MCF 10A (cell line): ENCODE results near the gene MSI1. TPM values are rescaled to one million over a fixed set of nuclear protein-coding genes. Genes with fewer than 3 reads are reported as not detected.

Experiments used
- BruUV-seq: library from RNA; stranded (reverse); fragments of 400-500 nt; replicated peaks from 2 replicates; lab custom pipeline; 2021; lab: Mats Ljungman, UMichigan
- CTCF ChIA-PET: fragments of 300-600 bp; sonication (Branson Sonifier 250); formaldehyde crosslinking; extraction: SDS; loops from one replicate; lab custom pipeline; 2021; ENCODE audit warnings: antibody characterized with exemption, inconsistent platforms; lab: Yijun Ruan, JAX
- POLR2A ChIA-PET: fragments of 300-600, 350-650 bp; sonication (Branson Sonifier 250); formaldehyde crosslinking; extraction: SDS; loops from one replicate; lab custom pipeline; 2020; ENCODE audit warnings: antibody characterized with exemption, inconsistent platforms; lab: Yijun Ruan, JAX
- DNase-seq: peaks from one replicate; pipeline ENCODE4 v3.0.0-alpha.2; 2018; ENCODE audit not compliant: unreplicated experiment
- H3K27ac Mint-ChIP-seq: one replicate; pipeline ENCODE4 v1.8.0; 2022; ENCODE audit warnings: mild to moderate bottlenecking, low read depth, mixed read lengths; ENCODE audit not compliant: unreplicated experiment
- H3K27me3 Mint-ChIP-seq: one replicate; pipeline ENCODE4 v1.8.0; 2022; ENCODE audit warnings: mixed read lengths; ENCODE audit not compliant: insufficient read depth, unreplicated experiment
- H3K36me3 Mint-ChIP-seq: one replicate; pipeline ENCODE4 v1.8.0; 2022; ENCODE audit warnings: mild to moderate bottlenecking, moderate library complexity, mixed read lengths; ENCODE audit not compliant: insufficient read depth, unreplicated experiment
- H3K4me1 Mint-ChIP-seq: one replicate; pipeline ENCODE4 v1.8.0; 2022; ENCODE audit warnings: mixed read lengths; ENCODE audit not compliant: insufficient read depth, unreplicated experiment
- H3K4me3 Mint-ChIP-seq: one replicate; pipeline ENCODE4 v1.8.0; 2022; ENCODE audit warnings: mild to moderate bottlenecking, moderate library complexity, mixed read lengths; ENCODE audit not compliant: unreplicated experiment
- H3K9me3 Mint-ChIP-seq: one replicate; pipeline ENCODE4 v1.8.0; 2022; ENCODE audit warnings: mixed read lengths; ENCODE audit not compliant: unreplicated experiment
- intact Hi-C: fragments of 100-400 bp; cut with micrococcal nuclease; formaldehyde crosslinking; loops from 2 replicates; pipeline ENCODE4 v1.14.1; 2022
- total RNA-seq: library from RNA; stranded (reverse); gene quantifications from 2 replicates; pipeline ENCODE4 v1.2.3, GENCODE V29; 2022
- TF ChIP-seq, protein P1 (sequence below): fragments of 200-600 bp; IDR thresholded peaks from one replicate; pipeline ENCODE4 v1.8.0; 2022; ENCODE audit warnings: antibody characterized with exemption, mild to moderate bottlenecking; ENCODE audit not compliant: unreplicated experiment

Gene MSI1
- total RNA-seq, 1 experiment from 2014 or later = not detected

GRCh38 chr12:120364487-120364886 lies 4.5 kb downstream of the MSI1 start:
- peaks cover under 1% of the 10 kb centered on the region for H3K4me1 Mint-ChIP-seq
- intact Hi-C loops = no loop called here
- H3K27ac Mint-ChIP-seq = no peak overlapping the region
- H3K27me3 Mint-ChIP-seq = peaks cover 25% of the 10 kb centered on the region
- H3K9me3 Mint-ChIP-seq = no peaks in the 10 kb centered on the region
- TF ChIP-seq, protein P1, sequence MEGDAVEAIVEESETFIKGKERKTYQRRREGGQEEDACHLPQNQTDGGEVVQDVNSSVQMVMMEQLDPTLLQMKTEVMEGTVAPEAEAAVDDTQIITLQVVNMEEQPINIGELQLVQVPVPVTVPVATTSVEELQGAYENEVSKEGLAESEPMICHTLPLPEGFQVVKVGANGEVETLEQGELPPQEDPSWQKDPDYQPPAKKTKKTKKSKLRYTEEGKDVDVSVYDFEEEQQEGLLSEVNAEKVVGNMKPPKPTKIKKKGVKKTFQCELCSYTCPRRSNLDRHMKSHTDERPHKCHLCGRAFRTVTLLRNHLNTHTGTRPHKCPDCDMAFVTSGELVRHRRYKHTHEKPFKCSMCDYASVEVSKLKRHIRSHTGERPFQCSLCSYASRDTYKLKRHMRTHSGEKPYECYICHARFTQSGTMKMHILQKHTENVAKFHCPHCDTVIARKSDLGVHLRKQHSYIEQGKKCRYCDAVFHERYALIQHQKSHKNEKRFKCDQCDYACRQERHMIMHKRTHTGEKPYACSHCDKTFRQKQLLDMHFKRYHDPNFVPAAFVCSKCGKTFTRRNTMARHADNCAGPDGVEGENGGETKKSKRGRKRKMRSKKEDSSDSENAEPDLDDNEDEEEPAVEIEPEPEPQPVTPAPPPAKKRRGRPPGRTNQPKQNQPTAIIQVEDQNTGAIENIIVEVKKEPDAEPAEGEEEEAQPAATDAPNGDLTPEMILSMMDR = no peak
- DNase-seq = no peak
- H3K4me3 Mint-ChIP-seq = no peak overlapping the region
- CTCF ChIA-PET = interaction anchor here (0.7 to 4.2 kb wide), 3 partner anchors 8 to 64 kb away, joined by 3 to 33 read pairs (median 3); no protein-coding TSS in a partner anchor
- POLR2A ChIA-PET = interaction anchor here (1.8 kb wide), 1 partner anchor 20 kb away, joined by 4 read pairs; no protein-coding TSS in a partner anchor
- no peaks in the 10 kb centered on the region for H3K36me3 Mint-ChIP-seq
- no TSS peak for BruUV-seq

DNA sequence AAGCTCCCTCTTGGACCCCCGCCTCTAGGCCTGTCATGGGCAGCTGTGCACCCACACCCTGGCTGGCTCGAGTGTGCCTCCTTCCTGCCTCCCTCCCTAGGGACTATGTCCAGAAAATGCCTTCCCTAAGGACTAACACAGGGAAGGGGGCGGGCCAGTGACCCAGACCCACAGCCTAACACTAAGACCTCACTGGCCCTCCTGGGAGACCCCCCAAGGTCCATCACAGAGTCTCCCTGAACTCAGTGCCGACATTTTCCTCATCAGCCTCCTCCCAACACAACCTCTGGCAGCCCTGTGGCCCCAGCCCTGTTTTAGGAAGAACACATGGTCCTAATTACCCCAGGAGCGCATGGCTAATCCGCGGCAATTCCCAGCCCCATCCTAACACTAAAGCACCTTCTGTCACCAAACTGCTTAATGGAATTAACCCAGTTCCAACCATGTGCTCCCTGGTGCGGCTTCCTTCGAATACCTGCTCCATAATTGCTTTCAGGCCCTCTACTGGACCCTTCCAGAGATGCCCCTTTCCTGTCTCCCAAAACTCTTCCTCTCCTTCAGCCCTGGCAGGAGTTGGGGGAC lies 5.6 kb downstream of the MSI1 start:
- POLR2A ChIA-PET = interaction anchor here (1.8 kb wide), 1 partner anchor 19 kb away, joined by 4 read pairs; no protein-coding TSS in a partner anchor
- Mint-ChIP-seq H3K27ac (no peak overlapping the region), H3K27me3 (peaks cover 21% of the 10 kb centered on the region), H3K4me1 (no peaks in the 10 kb centered on the region), H3K9me3 (no peaks in the 10 kb centered on the region), H3K4me3 (no peak overlapping the region), H3K36me3 (no peaks in the 10 kb centered on the region)
- no TSS peak for BruUV-seq
- TF ChIP-seq, protein P1 = no peak
- CTCF ChIA-PET = interaction anchor here (0.6 to 1.1 kb wide), 2 partner anchors 67 to 977 kb away, joined by 3 read pairs; no protein-coding TSS in a partner anchor
- DNase-seq = no peak
- intact Hi-C loops = no loop called here

DNA sequence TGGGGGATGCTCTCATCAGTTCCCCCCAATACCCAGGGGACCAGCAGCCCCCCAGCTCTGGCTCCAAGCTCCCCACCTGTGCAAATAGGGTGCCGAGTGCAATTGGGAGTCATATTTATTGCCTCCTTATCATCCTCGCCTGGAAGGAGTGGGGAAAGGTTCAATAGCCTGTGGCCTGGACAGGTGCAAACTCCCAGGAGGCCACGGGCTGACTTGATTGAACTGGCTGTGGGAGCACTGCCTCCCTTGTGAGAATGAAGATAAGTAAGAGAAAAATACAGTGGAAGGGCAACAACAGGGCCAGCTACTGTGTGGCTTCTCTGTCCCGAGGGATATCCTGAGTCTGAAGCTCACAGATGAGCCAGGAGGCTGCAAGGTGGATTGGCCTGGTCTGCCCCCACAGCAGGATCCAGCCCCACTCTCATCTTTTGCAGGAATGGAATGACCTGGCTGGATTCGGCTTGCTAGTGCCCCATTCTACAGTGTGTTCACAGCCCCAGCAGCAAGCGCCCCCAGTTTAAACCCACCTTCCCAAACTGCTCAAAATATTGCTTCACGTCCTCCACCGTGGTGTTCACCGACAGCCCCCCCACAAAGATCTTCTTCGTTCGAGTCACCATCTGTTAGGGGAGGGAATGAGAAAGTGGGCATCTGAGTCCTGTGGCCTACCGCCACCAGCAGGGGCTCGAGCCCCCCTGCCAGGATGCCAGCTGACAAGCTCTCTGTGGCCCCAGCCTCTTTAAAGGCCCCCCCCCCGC lies 6.3 kb downstream of the MSI1 start:
- Mint-ChIP-seq H3K27me3 (peaks cover 19% of the 10 kb centered on the region), H3K27ac (no peak overlapping the region), H3K36me3 (no peaks in the 10 kb centered on the region), H3K4me1 (no peaks in the 10 kb centered on the region), H3K9me3 (no peaks in the 10 kb centered on the region), H3K4me3 (no peak overlapping the region)
- TF ChIP-seq, protein P1 = no peak
- ChIA-PET POLR2A (no interaction called here), CTCF (interaction anchor here (1.1 kb wide), 1 partner anchor 67 kb away, joined by 3 read pairs; no protein-coding TSS in a partner anchor)
- no peak for DNase-seq
- no TSS peak for BruUV-seq
- intact Hi-C loops = no loop called here
